Sciatic nerve (tissue), 1 donor: ENCODE data around the gene CRIM1. TPM values are rescaled to one million over a fixed set of nuclear protein-coding genes. Genes with fewer than 3 reads are reported as not detected.

ENCODE experiments used
- total RNA-seq: library from RNA; stranded (reverse); fragmentation: NEBNext Ultra II Directional; extraction: Animal tissue kit (Norgen Biotek cat#: 25700); gene quantifications from one replicate; pipeline ENCODE4 v1.2.1, GENCODE V29; 2021
- donor health status: DM: no; HTN: no; CAD: no.

Gene CRIM1
- total RNA-seq, 1 donor from 2014 or later, result 209 TPM

Other genes starting within 250 kb of the CRIM1 start
- gene FEZ2, start 242.4 kb downstream of the CRIM1 start, total RNA-seq, result 89.8 TPM